GM12878 (cell line): Measurements from ENCODE around the gene IMMP2L. TPM values are rescaled to one million over a fixed set of nuclear protein-coding genes. Genes with fewer than 3 reads are reported as not detected.
A peak's percentile ranks its signal among the peaks of the same experiment; 100 is the strongest.

Experiments
- ATAC-seq: fragments of 200-7000 bp; cut with Tn5 transposase; 3 replicates; pipeline ENCODE4 v1.9.1; 2020; ENCODE audit warnings: mild to moderate bottlenecking, moderate library complexity
- BruUV-seq: library from RNA; stranded (reverse); fragments of 400-500 nt; replicated peaks from 2 replicates; lab custom pipeline; 2021; lab: Mats Ljungman, UMichigan
- CTCF ChIA-PET: fragments of 300-600 bp; sonication (Branson Sonifier 250); formaldehyde crosslinking; extraction: SDS; loops from one replicate; lab custom pipeline; 2021; ENCODE audit warnings: inconsistent platforms; lab: Yijun Ruan, JAX
- POLR2A ChIA-PET: fragments of 350-600 bp; formaldehyde crosslinking; extraction: SDS; loops from one replicate; lab custom pipeline; 2021; ENCODE audit warnings: inconsistent platforms; lab: Charles Lee
- RAD21 ChIA-PET: fragments of 300-600 bp; sonication (Branson Sonifier 250); formaldehyde crosslinking; loops from one replicate; lab custom pipeline; 2023; ENCODE audit warnings: antibody characterized with exemption; ENCODE audit not compliant: unreplicated experiment; lab: Charles Lee
- SMC1A ChIA-PET: fragments of 300-600 bp; sonication (Branson Sonifier 250); formaldehyde crosslinking; loops from one replicate; lab custom pipeline; 2023; ENCODE audit not compliant: unreplicated experiment, uncharacterized antibody; lab: Charles Lee
- DNase-seq: peaks from one replicate; pipeline ENCODE4 v3.0.0-alpha.2; 2011; ENCODE audit warnings: low read depth, low spot score
- FAIRE-seq: peaks from 3 replicates; lab custom pipeline; 2011; peaks lifted over from hg19 to GRCh38; lab: Jason Lieb, UNC
- H2AFZ ChIP-seq: 2 replicates; pipeline ENCODE4 v1.6.0; 2011; ENCODE audit warnings: low read depth, low read length, control low read depth; ENCODE audit not compliant: control insufficient read depth
- H3K27ac ChIP-seq: 2 replicates; pipeline ENCODE4 v1.5.1; 2011; ENCODE audit warnings: control low read depth; ENCODE audit not compliant: control insufficient read depth, insufficient read depth
- H3K27me3 ChIP-seq, 2 experiments: replicated peaks in 1 of 2; 2 replicates each; pipeline versions ENCODE4 v1.6.0 to v1.6.1; 2011; ENCODE audit warnings: low read length in 1 of 2; ENCODE audit not compliant: control insufficient read depth in 2 of 2, insufficient read depth in 2 of 2
- H3K36me3 ChIP-seq, 2 experiments: 2 replicates each; pipeline ENCODE4 v1.5.1; 2011; ENCODE audit warnings: low read length in 1 of 2; ENCODE audit not compliant: control insufficient read depth in 2 of 2, insufficient read depth in 2 of 2
- H3K4me1 ChIP-seq: 2 replicates; pipeline ENCODE4 v1.6.1; 2011; ENCODE audit warnings: mild to moderate bottlenecking, low read length, moderate library complexity, mixed read lengths; ENCODE audit not compliant: control insufficient read depth, insufficient read depth
- H3K4me2 ChIP-seq: 2 replicates; pipeline ENCODE4 v1.6.0; 2011; ENCODE audit warnings: control low read depth; ENCODE audit not compliant: control insufficient read depth, insufficient read depth
- H3K4me3 ChIP-seq: fragments of 200-600 bp; sonication (generic); 2 replicates; pipeline ENCODE4 v1.5.1; 2016
- H3K79me2 ChIP-seq: 2 replicates; pipeline ENCODE4 v1.6.0; 2011; ENCODE audit warnings: low read length; ENCODE audit not compliant: control insufficient read depth, insufficient read depth
- H3K9ac ChIP-seq: 2 replicates; pipeline ENCODE4 v1.8.0; 2011; ENCODE audit warnings: low read length, control low read depth, mixed read lengths; ENCODE audit not compliant: control insufficient read depth, insufficient read depth
- H3K9me3 ChIP-seq: replicated peaks from 3 replicates; pipeline ENCODE4 v1.5.1; 2011; ENCODE audit warnings: mild to moderate bottlenecking, low read length; ENCODE audit not compliant: control insufficient read depth, insufficient read depth
- H4K20me1 ChIP-seq: 2 replicates; pipeline ENCODE4 v1.6.0; 2011; ENCODE audit not compliant: control insufficient read depth, insufficient read depth
- ASH2L ChIP-seq: fragments of 300-600, 200-600 bp; sonication (generic); IDR thresholded peaks from 2 replicates; pipeline ENCODE4 v1.6.1; 2017; ENCODE audit warnings: low read depth, mild to moderate bottlenecking, borderline replicate concordance
- MXI1 ChIP-seq: fragments of 150-350 bp; IDR thresholded peaks from 2 replicates; pipeline ENCODE4 v1.6.1; 2011; ENCODE audit warnings: low read depth, mild to moderate bottlenecking, inconsistent platforms, low read length, improper control_type of control experiment
- POU2F2 ChIP-seq: IDR thresholded peaks from 3 replicates; pipeline ENCODE4 v1.6.1; 2011; ENCODE audit warnings: low read depth, mild to moderate bottlenecking, low read length, borderline replicate concordance
- RELB ChIP-seq: fragments of 450-650 bp; IDR thresholded peaks from 2 replicates; pipeline ENCODE4 v1.6.1; 2017; ENCODE audit warnings: low read depth, mild to moderate bottlenecking, moderate library complexity
- TCF3 ChIP-seq: IDR thresholded peaks from 2 replicates; pipeline ENCODE4 v1.6.1; 2012; ENCODE audit warnings: low read depth, mild to moderate bottlenecking, low read length, borderline replicate concordance; ENCODE audit not compliant: insufficient read depth
- WGBS: methylation state at CpG from one replicate; pipeline ENCODE4 v1.1.6; 2016; ENCODE audit warnings: low lambda C conversion rate; ENCODE audit not compliant: insufficient replicate concordance, insufficient coverage; ENCODE audit errors: missing lambda C conversion rate; 5-methylcytosine and 5-hydroxymethylcytosine counted together
- in situ Hi-C: fragments of 300-500 bp; cut with MboI; formaldehyde crosslinking; loops from 9 replicates; pipeline ENCODE4 v1.14.3; 2018; ENCODE audit warnings: mixed read lengths
- intact Hi-C: fragments of 100-400 bp; cut with micrococcal nuclease; formaldehyde crosslinking; loops from one replicate; pipeline ENCODE4 v1.14.2; 2022; ENCODE audit not compliant: unreplicated experiment
- polyA plus RNA-seq, 11 experiments: library from polyadenylated mRNA; depleted of rRNA in 4 of 11; unstranded in 6 of 11; stranded (reverse) in 5 of 11; fragments of >200 nt; fragmentation: Nextera tagmentation in 4 of 11; fragmentation: Illumina TruSeq in 1 of 11; extraction: Ambion mirVana in 4 of 11; extraction: Trizol in 1 of 11; gene quantifications; 1 replicate in 1 of 11; 2 replicates in 10 of 11; pipeline versions ENCODE4 v1.2.1 to v1.2.3, GENCODE V29; 2011 to 2016; ENCODE audit warnings: inconsistent platforms in 2 of 11, missing spikeins in 2 of 11, low read depth in 1 of 11
- total RNA-seq, 4 experiments: library from RNA; depleted of rRNA in 3 of 4; stranded (reverse); fragments of >200 nt in 3 of 4; fragmentation: Illumina TruSeq in 1 of 4; extraction: Trizol in 1 of 4; gene quantifications; 2 replicates each; pipeline versions ENCODE4 v1.2.1 to v1.2.3, GENCODE V29; 2013 to 2021

The IMMP2L gene
- total and polyA plus RNA-seq, 10 of the 15 experiments (the other 5 are each of a cell fraction or from before 2014, with no cell fraction given) = 12.6 to 46.3 (median 19.6) TPM

GRCh38 chr7:111091593-111092358 is 470.5 kb downstream of the IMMP2L start:
- ChIA-PET RAD21 (interaction anchor here (0.7 to 3.1 kb wide), 6 partner anchors 10 to 643 kb away, joined by 3 to 8 read pairs (median 4); no protein-coding TSS in a partner anchor), POLR2A (interaction anchor here (0.6 kb wide), 1 partner anchor 1244 kb away, joined by 3 read pairs; no protein-coding TSS in a partner anchor), CTCF (interaction anchor here (0.7 to 2.0 kb wide), 11 partner anchors 9 to 645 kb away, joined by 3 to 11 read pairs (median 4); no protein-coding TSS in a partner anchor), SMC1A (interaction anchor here (1.0 to 3.7 kb wide), 9 partner anchors 8 to 407 kb away, joined by 3 to 29 read pairs (median 3); no protein-coding TSS in a partner anchor)
- no peak for DNase-seq
- H2AFZ ChIP-seq = no peak overlapping the region; the same call in 1 of the 2 replicates
- no peak overlapping the region for H3K9ac ChIP-seq
- no peaks in the 10 kb centered on the region for H3K79me2 ChIP-seq
- 15% methylated on average over 3 of the region's 3 CpGs for WGBS
- H3K36me3 ChIP-seq = no peaks in the 10 kb centered on the region
- H3K9me3 ChIP-seq = no peaks in the 10 kb centered on the region
- H3K27me3 ChIP-seq = no peaks in the 10 kb centered on the region
- peaks cover 11% of the 10 kb centered on the region for H3K4me1 ChIP-seq
- peak overlapping the region; percentile 35; the same call in 1 of the 2 replicates for H3K4me2 ChIP-seq
- TF ChIP-seq POU2F2 (no peak), ASH2L (no peak), MXI1 (no peak), RELB (no peak), TCF3 (no peak)
- no TSS peak for BruUV-seq
- H3K4me3 ChIP-seq = no peak overlapping the region
- in situ Hi-C loops (loop anchor here (5.0 kb wide), 2 partner anchors 396 to 641 kb away; no protein-coding TSS in a partner anchor), intact Hi-C loops (loop anchor here (2.0 to 10.0 kb wide), 3 partner anchors 231 to 1247 kb away; no protein-coding TSS in a partner anchor)
- no peaks in the 10 kb centered on the region for H4K20me1 ChIP-seq
- no peak for FAIRE-seq
- peak; percentile 60 for ATAC-seq
- no peak overlapping the region for H3K27ac ChIP-seq
